GM21390 (cell line): ENCODE results near the gene LIMK2.
"Not testable (repeated sequence)": the region's sequence is repeated elsewhere in the genome, so short reads cannot be mapped to it uniquely, and the experiment has no call there.

ENCODE experiments used
- ATAC-seq: cut with Tn5 transposase; IDR thresholded peaks from one replicate; pipeline ENCODE4 v1.9.1; 2021; ENCODE audit not compliant: unreplicated experiment

The LIMK2 gene

GRCh38 chr22:31211862-31212730 is at the start of gene LIMK2:
Gene LIMK2 (plus strand): TSS chr22:31212298. CDS start chr22:31212409, 111 bp downstream.
- ATAC-seq = peak; percentile 84

DNA sequence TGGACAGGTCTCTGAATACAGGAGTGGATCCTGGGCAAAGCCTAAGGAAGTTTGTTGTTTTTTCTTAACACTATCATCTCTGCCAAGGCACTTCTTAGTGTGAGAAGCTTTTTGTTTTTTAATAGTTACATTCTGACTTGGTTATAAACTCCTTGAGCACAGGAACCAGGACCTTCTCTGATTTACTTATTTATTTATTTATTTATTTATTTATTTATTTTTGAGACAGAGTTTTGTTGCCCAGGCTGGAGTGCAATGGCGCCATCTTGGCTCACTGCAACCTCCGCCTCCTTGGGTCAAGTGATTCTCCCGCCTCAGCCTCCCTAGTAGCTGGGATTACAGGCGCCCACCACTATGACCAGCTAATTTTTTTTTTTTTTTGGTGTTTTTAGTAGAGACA is 41.1 kb upstream of the LIMK2 start:
- ATAC-seq = no peak

DNA sequence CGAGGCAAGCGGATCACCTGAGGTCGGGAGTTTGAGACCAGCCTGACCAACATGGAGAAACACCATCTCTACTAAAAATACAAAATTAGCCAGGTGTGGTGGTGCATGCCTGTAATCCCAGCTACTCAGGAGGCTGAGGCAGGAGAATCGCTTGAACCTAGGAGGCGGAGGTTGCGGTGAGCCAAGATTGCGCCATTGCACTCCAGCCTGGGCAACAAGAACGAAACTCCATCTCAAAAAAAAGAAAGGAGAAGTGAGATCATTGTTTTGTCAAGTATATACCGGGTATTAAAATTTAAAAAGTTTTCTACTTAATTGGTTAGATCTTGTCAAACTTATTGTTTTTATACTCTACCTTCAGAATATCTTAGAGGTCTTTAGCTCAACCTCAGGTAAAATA is 40.4 kb upstream of the LIMK2 start:
- ATAC-seq = not testable (repeated sequence)

GRCh38 chr22:31173386-31174145 is 38.5 kb upstream of the LIMK2 start:
- ATAC-seq = no peak

GRCh38 chr22:31176923-31177322 is 35.2 kb upstream of the LIMK2 start:
- no peak for ATAC-seq

- ATAC-seq = no peak
Measured at GRCh38 chr22:31177420-31178162, 34.5 kb upstream of the LIMK2 start.

DNA sequence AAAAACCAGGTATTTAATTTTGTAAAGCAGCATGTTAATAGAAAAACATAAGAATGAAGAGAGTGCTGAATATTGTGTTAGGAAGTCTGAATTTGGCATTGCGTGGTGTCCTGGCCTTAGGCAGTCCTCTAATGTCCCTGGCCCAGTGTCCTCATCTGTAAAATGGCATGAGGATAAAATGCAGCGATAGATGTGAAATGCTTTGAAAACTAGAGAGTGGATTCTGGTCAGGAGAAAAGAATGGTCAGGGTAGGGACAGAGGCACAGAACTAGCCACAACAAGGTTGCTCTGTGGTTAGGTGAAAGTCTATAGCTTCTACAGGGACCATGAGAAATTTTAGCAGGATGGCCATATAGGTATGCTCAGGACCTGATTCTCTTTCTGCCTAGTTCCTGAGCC is 33.2 kb upstream of the LIMK2 start:
- no peak for ATAC-seq

- no peak for ATAC-seq
Measured at GRCh38 chr22:31179345-31179744, 32.8 kb upstream of the LIMK2 start.

DNA sequence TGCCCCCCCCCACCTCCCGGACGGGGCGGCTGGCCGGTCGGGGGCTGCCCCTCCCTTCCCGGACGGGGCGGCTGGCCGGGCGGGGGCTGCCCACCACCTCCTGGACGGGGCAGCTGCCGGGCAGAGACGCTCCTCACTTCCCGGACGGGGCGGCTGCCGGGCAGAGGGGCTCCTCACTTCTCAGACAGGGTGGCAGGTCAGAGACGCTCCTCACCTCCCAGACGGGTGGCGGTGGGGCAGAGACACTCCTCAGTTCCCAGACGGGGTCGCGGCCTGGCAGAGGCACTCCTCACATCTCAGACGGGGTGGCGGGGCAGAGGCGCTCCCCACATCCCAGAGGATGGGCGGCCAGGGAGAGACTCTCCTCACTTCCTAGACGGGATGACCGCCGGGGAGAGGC is 28.1 kb upstream of the LIMK2 start:
- ATAC-seq = no peak

GRCh38 chr22:31185056-31185455 is 27.0 kb upstream of the LIMK2 start:
- ATAC-seq = no peak

- no peak for ATAC-seq
Measured at GRCh38 chr22:31187627-31188026, 24.5 kb upstream of the LIMK2 start.

- no peak for ATAC-seq
Measured at GRCh38 chr22:31192513-31192912, 19.6 kb upstream of the LIMK2 start.

DNA sequence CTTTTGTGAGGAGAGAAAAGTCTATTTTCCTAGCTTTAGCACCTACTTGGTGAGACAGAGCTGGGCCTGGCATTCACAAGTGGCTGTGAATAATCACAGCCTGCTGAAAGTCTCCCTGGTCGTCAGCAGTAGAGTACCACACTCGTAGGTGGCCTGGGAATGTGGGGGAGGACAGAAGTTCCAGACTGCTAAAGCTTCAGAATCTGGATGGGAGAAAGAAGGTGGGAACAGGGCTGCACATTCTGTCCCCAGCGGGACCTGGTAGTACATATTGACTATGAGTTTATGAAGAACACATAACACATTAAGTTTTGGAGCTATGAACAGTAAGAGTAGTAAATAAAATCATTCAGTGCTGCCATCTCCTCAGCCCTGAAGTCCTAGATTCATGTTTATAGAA is 19.0 kb upstream of the LIMK2 start:
- ATAC-seq = no peak

GRCh38 chr22:31194681-31195080 is 17.4 kb upstream of the LIMK2 start:
- ATAC-seq = not testable (repeated sequence)

DNA sequence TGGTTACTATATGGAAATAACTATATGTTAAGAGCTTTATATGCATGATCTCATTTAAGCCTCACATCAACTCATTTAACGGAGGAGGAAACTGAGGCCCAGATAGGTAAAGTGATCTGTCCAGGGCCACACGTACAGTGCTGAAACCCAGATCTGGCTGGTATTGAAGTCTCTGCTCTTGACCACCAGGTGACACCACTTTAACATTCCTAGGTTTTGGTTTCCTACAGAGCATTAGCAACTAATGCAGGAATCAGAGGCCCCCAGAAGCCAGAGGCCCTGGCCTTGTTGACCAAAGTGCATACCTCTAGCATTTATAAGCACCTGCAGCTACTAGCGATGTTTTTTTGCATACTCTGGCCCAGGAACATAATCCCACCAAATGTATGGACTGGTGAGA is 12.9 kb upstream of the LIMK2 start:
- ATAC-seq = no peak

GRCh38 chr22:31204352-31204984 is 7.6 kb upstream of the LIMK2 start:
- not testable (repeated sequence) for ATAC-seq

DNA sequence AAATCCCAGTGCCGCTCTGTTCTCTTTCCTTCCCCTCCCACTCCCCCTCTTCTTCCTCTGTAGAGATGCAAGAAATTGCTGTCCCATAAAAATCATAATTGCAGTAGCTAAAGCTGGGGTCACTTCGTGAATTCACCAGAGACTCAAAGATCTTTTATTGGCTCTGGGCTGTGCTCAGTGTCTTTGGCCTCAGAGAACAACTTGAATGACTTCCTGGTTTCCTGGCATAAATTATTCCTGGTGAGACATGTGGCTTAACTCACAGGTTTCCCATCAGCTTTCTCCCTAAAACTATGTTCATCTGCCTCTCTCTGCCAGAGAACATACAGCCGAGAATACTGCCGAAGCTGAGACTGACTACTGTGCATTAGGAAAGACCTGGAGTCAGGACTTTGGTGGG is 7.0 kb upstream of the LIMK2 start:
- ATAC-seq = not testable (repeated sequence)

DNA sequence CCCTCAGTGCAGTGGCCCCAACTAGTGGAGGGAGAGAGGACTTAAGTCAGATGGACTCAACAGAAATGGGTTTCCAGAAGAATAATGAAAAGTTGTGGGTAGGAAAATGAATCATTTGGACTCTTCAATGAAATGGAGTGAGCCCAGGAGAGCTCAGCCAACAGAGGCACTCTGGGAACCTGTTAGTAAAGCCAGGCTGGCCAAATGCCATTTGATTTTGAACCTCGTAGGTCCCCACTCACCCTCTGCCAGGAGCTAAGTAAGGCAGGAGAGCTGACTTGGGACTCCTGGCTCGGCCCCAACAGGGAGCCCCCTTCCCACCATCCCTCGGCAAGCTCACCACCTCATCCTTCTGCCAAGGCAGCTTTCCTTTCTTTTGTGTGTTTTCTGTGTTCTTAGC is 5.6 kb upstream of the LIMK2 start:
- ATAC-seq = not testable (repeated sequence)

DNA sequence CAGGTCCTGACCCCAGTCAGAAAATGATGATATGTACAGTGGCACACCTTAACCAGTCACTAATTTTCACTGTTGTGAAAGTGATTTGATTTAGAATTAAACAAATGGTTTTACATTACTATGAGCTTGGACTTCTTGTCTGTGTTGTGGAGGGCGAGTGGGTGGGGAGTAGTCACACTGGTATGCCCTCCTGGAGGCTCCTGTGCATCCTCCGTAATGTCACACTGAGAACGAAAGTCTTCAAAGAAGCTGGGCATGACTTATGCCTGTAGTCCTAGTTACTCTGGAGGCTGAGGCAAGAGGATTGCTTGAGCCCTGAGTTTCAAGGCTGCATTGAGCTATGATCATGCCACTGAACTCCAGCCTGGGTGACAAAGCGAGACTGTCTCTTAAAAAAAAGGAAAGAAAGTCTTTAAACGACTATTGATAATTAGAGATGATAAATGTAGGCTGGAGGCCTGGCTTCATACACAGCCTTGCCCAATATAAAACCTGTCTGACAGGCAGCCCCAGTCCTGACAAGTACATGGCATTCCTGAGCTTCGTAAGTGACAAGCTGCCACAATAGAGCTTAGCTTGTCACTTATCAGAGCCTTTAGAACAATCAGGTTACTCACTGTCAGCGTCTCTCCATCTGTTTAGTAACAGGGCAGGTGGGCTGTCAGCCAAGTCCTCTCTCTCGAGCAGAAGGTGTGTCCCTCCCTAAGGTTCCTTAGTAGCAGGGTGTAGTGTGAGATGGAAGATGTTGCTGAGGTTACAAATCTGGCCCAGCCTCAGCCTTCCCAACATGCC is 5.0 kb upstream of the LIMK2 start:
- no peak for ATAC-seq
